KMS-11 (cell line): ENCODE results near the gene ARMC2.

Experiments used
- H2AFZ ChIP-seq: fragments of 200-600 bp; sonication (generic); 2 replicates; pipeline ENCODE4 v1.6.1; 2016; ENCODE audit warnings: antibody characterized with exemption, mixed run types, low read depth
- H3K27ac ChIP-seq: fragments of 200-600 bp; sonication (generic); 2 replicates; pipeline ENCODE4 v1.6.1; 2016; ENCODE audit warnings: mild to moderate bottlenecking, mixed run types
- H3K27me3 ChIP-seq: fragments of 200-600 bp; sonication (generic); 2 replicates; pipeline ENCODE4 v1.6.1; 2017; ENCODE audit warnings: mild to moderate bottlenecking, low read depth, mixed run types, moderate library complexity; ENCODE audit not compliant: insufficient read depth
- H3K36me3 ChIP-seq: fragments of 200-600 bp; sonication (generic); 2 replicates; pipeline ENCODE4 v1.6.1; 2017; ENCODE audit warnings: mild to moderate bottlenecking, mixed run types; ENCODE audit not compliant: insufficient read depth
- H3K4me1 ChIP-seq: fragments of 200-600 bp; sonication (generic); 2 replicates; pipeline ENCODE4 v1.6.1; 2016; ENCODE audit warnings: mild to moderate bottlenecking, low read depth, mixed run types; ENCODE audit not compliant: poor library complexity, severe bottlenecking
- H3K4me2 ChIP-seq: fragments of 200-600 bp; sonication (generic); 2 replicates; pipeline ENCODE4 v1.7.0; 2016; ENCODE audit warnings: mild to moderate bottlenecking, mixed run types
- H3K4me3 ChIP-seq: fragments of 200-600 bp; sonication (generic); IDR thresholded peaks from 2 replicates; pipeline ENCODE4 v1.6.1; 2017; ENCODE audit warnings: low read depth, low read length, mixed read lengths; ENCODE audit not compliant: insufficient read depth
- H3K79me2 ChIP-seq: fragments of 200-600 bp; sonication (generic); 2 replicates; pipeline ENCODE4 v1.6.1; 2016; ENCODE audit warnings: low read depth, mixed run types; ENCODE audit not compliant: insufficient read depth
- H3K9ac ChIP-seq: fragments of 200-600 bp; sonication (generic); 2 replicates; pipeline ENCODE4 v1.6.1; 2016; ENCODE audit warnings: mild to moderate bottlenecking, mixed run types
- H4K20me1 ChIP-seq: fragments of 200-600 bp; sonication (generic); 2 replicates; pipeline ENCODE4 v1.6.1; 2016; ENCODE audit warnings: mild to moderate bottlenecking, mixed run types; ENCODE audit not compliant: insufficient read depth
- CTCF ChIP-seq: fragments of 200-600 bp; sonication (generic); conservative IDR thresholded peaks from 2 replicates; pipeline ENCODE4 v1.6.1; 2017; ENCODE audit warnings: low read depth, mild to moderate bottlenecking, antibody characterized with exemption, low read length, moderate library complexity, mixed read lengths

The ARMC2 gene

GRCh38 chr6:108839083-108839642, 9.1 kb upstream of the ARMC2 start:
- Histone ChIP-seq H3K36me3 (no peaks in the 10 kb centered on the region), H3K27ac (no peak overlapping the region), H3K4me2 (no peak overlapping the region), H4K20me1 (no peaks in the 10 kb centered on the region), H3K9ac (no peak overlapping the region), H3K4me3 (no peak overlapping the region), H3K4me1 (peaks cover 70% of the 10 kb centered on the region), H2AFZ (no peak overlapping the region), H3K79me2 (no peaks in the 10 kb centered on the region), H3K27me3 (no peaks in the 10 kb centered on the region)
- no peak for TF ChIP-seq CTCF

GRCh38 chr6:108840919-108841318, 7.3 kb upstream of the ARMC2 start:
- H3K9ac ChIP-seq, result no peak overlapping the region
- no peak overlapping the region for H3K27ac ChIP-seq
- no peaks in the 10 kb centered on the region for H4K20me1 ChIP-seq
- peak overlapping the region; percentile 34; the same call in 1 of the 2 replicates for H3K4me2 ChIP-seq
- no peak overlapping the region for H2AFZ ChIP-seq
- H3K4me1 ChIP-seq, result peaks cover 54% of the 10 kb centered on the region
- no peaks in the 10 kb centered on the region for H3K27me3 ChIP-seq
- no peak for TF ChIP-seq CTCF
- H3K4me3 ChIP-seq, result no peak overlapping the region
- no peaks in the 10 kb centered on the region for H3K36me3 ChIP-seq
- H3K79me2 ChIP-seq, result no peaks in the 10 kb centered on the region

- TF ChIP-seq CTCF, result no peak
- Histone ChIP-seq H3K4me2 (peak overlapping the region; percentile 34), H2AFZ (peak overlapping the region; percentile 0; the same call in 1 of the 2 replicates)
Measured at GRCh38 chr6:108841377-108841855, 6.8 kb upstream of the ARMC2 start.

GRCh38 chr6:108844135-108844534, 4.1 kb upstream of the ARMC2 start:
- no peak overlapping the region for H3K4me2 ChIP-seq
- H3K79me2 ChIP-seq, result no peaks in the 10 kb centered on the region
- H3K4me1 ChIP-seq, result peaks cover 29% of the 10 kb centered on the region
- no peak for TF ChIP-seq CTCF
- H4K20me1 ChIP-seq, result no peaks in the 10 kb centered on the region
- no peaks in the 10 kb centered on the region for H3K27me3 ChIP-seq
- H3K36me3 ChIP-seq, result no peaks in the 10 kb centered on the region
- no peak overlapping the region for H3K4me3 ChIP-seq
- H3K27ac ChIP-seq, result no peak overlapping the region
- H3K9ac ChIP-seq, result no peak overlapping the region
- no peak overlapping the region for H2AFZ ChIP-seq

More at GRCh38 chr6:108841377-108841855, 6.8 kb upstream of the ARMC2 start:
- Histone ChIP-seq H3K36me3 (no peaks in the 10 kb centered on the region), H3K4me3 (no peak overlapping the region), H3K27ac (peak overlapping the region; percentile 32; the same call in 1 of the 2 replicates), H3K4me1 (peaks cover 49% of the 10 kb centered on the region), H3K9ac (no peak overlapping the region; the same call in 1 of the 2 replicates), H3K27me3 (no peaks in the 10 kb centered on the region), H3K79me2 (no peaks in the 10 kb centered on the region), H4K20me1 (no peaks in the 10 kb centered on the region)
